OCI-LY1 (cell line): Measurements from ENCODE around the gene ENPP7.

Experiments
- H2AFZ ChIP-seq: fragments of 200-600 bp; sonication (generic), shearing (Covaris generic); 2 replicates; pipeline ENCODE4 v1.6.0; 2014; ENCODE audit warnings: antibody characterized with exemption, mild to moderate bottlenecking, low read length
- H3F3A ChIP-seq: fragments of 200-600 bp; sonication (generic), shearing (Covaris generic); 2 replicates; pipeline ENCODE4 v1.6.0; 2014; ENCODE audit warnings: mild to moderate bottlenecking, antibody characterized with exemption, low read length, moderate library complexity; ENCODE audit not compliant: insufficient read depth
- H3K27ac ChIP-seq: fragments of 200-600 bp; sonication (generic); 2 replicates; pipeline ENCODE4 v1.5.1; 2014; ENCODE audit warnings: low read length, mixed run types, mild to moderate bottlenecking, low read depth; ENCODE audit not compliant: poor library complexity, severe bottlenecking
- H3K27me3 ChIP-seq: fragments of 200-600 bp; sonication (generic); 2 replicates; pipeline ENCODE4 v1.6.0; 2014; ENCODE audit warnings: antibody characterized with exemption, mild to moderate bottlenecking, low read length, moderate library complexity; ENCODE audit not compliant: insufficient read depth
- H3K36me3 ChIP-seq: fragments of 200-600 bp; sonication (generic); 2 replicates; pipeline ENCODE4 v1.6.1; 2014; ENCODE audit warnings: mild to moderate bottlenecking, antibody characterized with exemption, low read length, moderate library complexity, mixed read lengths; ENCODE audit not compliant: insufficient read depth
- H3K4me1 ChIP-seq: fragments of 200-600 bp; sonication (generic); 2 replicates; pipeline ENCODE4 v1.5.1; 2014; ENCODE audit warnings: mild to moderate bottlenecking, low read length, moderate library complexity; ENCODE audit not compliant: insufficient read depth, severe bottlenecking
- H3K4me2 ChIP-seq: fragments of 200-600 bp; sonication (generic), shearing (Covaris generic); 2 replicates; pipeline ENCODE4 v1.6.1; 2014; ENCODE audit warnings: low read length
- H3K4me3 ChIP-seq: fragments of 200-600 bp; sonication (generic); 2 replicates; pipeline ENCODE4 v1.5.1; 2014; ENCODE audit warnings: low read length, low read depth, mild to moderate bottlenecking, mixed read lengths; ENCODE audit not compliant: poor library complexity, severe bottlenecking
- H3K79me2 ChIP-seq: fragments of 200-600 bp; shearing (Covaris generic); 2 replicates; pipeline ENCODE4 v1.6.1; 2016; ENCODE audit warnings: mixed run types, low read length, mixed read lengths; ENCODE audit not compliant: insufficient read depth
- H3K9ac ChIP-seq: fragments of 200-600 bp; sonication (generic), shearing (Covaris generic); 2 replicates; pipeline ENCODE4 v1.6.1; 2014; ENCODE audit warnings: mild to moderate bottlenecking, low read length, mixed read lengths
- H3K9me2 ChIP-seq: fragments of 200-600 bp; sonication (generic), shearing (Covaris generic); 2 replicates; pipeline ENCODE4 v1.6.1; 2014; ENCODE audit warnings: low read depth, mild to moderate bottlenecking, low read length, mixed read lengths
- H3K9me3 ChIP-seq: fragments of 200-600 bp; shearing (Covaris generic); 2 replicates; pipeline ENCODE4 v1.6.1; 2014; ENCODE audit warnings: low read length, mixed read lengths
- H4K20me1 ChIP-seq: fragments of 200-600 bp; sonication (generic), shearing (Covaris generic); 2 replicates; pipeline ENCODE4 v1.6.0; 2016; ENCODE audit warnings: mild to moderate bottlenecking, low read length; ENCODE audit not compliant: insufficient read depth
- CTCF ChIP-seq: fragments of 200-600 bp; sonication (generic), shearing (Covaris generic); IDR thresholded peaks from 2 replicates; pipeline ENCODE4 v1.5.1; 2017; ENCODE audit warnings: mild to moderate bottlenecking, antibody characterized with exemption, low read length, moderate library complexity, mixed read lengths
- EZH2 ChIP-seq: fragments of 200-600 bp; sonication (generic), shearing (Covaris generic); IDR thresholded peaks from 2 replicates; pipeline ENCODE4 v1.8.0; 2017; ENCODE audit warnings: borderline replicate concordance, mixed run types, mild to moderate bottlenecking, antibody characterized with exemption, low read length, moderate library complexity, mixed read lengths

ENPP7 gene

GRCh38 chr17:79781736-79782575 is 51.2 kb downstream of the ENPP7 start:
- Histone ChIP-seq H3K9me2 (no peaks in the 10 kb centered on the region), H4K20me1 (no peaks in the 10 kb centered on the region), H3F3A (peaks cover 5% of the 10 kb centered on the region; the same call in 1 of the 2 replicates), H3K9me3 (no peaks in the 10 kb centered on the region), H3K4me2 (no peak overlapping the region), H3K4me3 (no peak overlapping the region), H3K4me1 (peaks cover 19% of the 10 kb centered on the region), H3K79me2 (no peaks in the 10 kb centered on the region), H3K36me3 (peaks cover 31% of the 10 kb centered on the region), H2AFZ (no peak overlapping the region), H3K27ac (no peak overlapping the region), H3K9ac (no peak overlapping the region), H3K27me3 (no peaks in the 10 kb centered on the region)
- no peak for TF ChIP-seq EZH2

DNA sequence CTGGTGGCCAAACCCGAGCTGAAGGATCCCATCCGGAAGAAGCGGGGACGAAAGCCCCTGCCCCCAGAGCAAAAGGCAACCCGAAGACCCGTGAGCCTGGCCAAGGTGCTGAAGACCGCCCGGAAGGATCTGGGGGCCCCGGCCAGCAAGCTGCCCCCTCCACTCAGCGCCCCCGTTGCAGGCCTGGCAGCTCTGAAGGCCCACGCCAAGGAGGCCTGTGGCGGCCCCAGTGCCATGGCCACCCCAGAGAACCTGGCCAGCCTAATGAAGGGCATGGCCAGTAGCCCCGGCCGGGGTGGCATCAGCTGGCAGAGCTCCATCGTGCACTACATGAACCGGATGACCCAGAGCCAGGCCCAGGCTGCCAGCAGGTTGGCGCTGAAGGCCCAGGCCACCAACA is 53.1 kb downstream of the ENPP7 start:
- no peak overlapping the region for H3K4me3 ChIP-seq
- no peaks in the 10 kb centered on the region for H3K9me3 ChIP-seq
- H3K79me2 ChIP-seq: no peaks in the 10 kb centered on the region
- peaks cover 13% of the 10 kb centered on the region for H3K4me1 ChIP-seq
- H3K36me3 ChIP-seq: peaks cover 31% of the 10 kb centered on the region
- H3K9ac ChIP-seq: no peak overlapping the region
- TF ChIP-seq CTCF: no peak
- TF ChIP-seq EZH2: no peak
- H3K27me3 ChIP-seq: no peaks in the 10 kb centered on the region
- no peaks in the 10 kb centered on the region for H4K20me1 ChIP-seq
- no peaks in the 10 kb centered on the region for H3K9me2 ChIP-seq
- H3F3A ChIP-seq: peaks cover 5% of the 10 kb centered on the region; the same call in 1 of the 2 replicates
- no peak overlapping the region for H3K27ac ChIP-seq
- H2AFZ ChIP-seq: no peak overlapping the region
- no peak overlapping the region for H3K4me2 ChIP-seq

GRCh38 chr17:79784353-79785016 is 53.7 kb downstream of the ENPP7 start:
- Histone ChIP-seq H3K4me1 (peaks cover 7% of the 10 kb centered on the region), H3K9me2 (no peaks in the 10 kb centered on the region), H3K27ac (no peak overlapping the region), H3K79me2 (no peaks in the 10 kb centered on the region), H2AFZ (no peak overlapping the region), H3K4me3 (no peak overlapping the region), H3K36me3 (peaks cover 31% of the 10 kb centered on the region), H3K4me2 (no peak overlapping the region), H3K9ac (no peak overlapping the region), H3K27me3 (no peaks in the 10 kb centered on the region), H3F3A (peaks cover 5% of the 10 kb centered on the region; the same call in 1 of the 2 replicates), H3K9me3 (no peaks in the 10 kb centered on the region), H4K20me1 (no peaks in the 10 kb centered on the region)
- TF ChIP-seq CTCF: no peak
- TF ChIP-seq EZH2: no peak
